Rectal smooth muscle tissue (tissue), 1 donor: ENCODE data around the gene LRFN2.

Source experiments
- H3K27ac ChIP-seq: one replicate; pipeline ENCODE4 v1.7.0; 2013; ENCODE audit warnings: low read depth, low read length, inconsistent platforms
- H3K27me3 ChIP-seq: one replicate; pipeline ENCODE4 v1.7.0; 2013; ENCODE audit warnings: low read length; ENCODE audit not compliant: control insufficient read depth, insufficient read depth
- H3K36me3 ChIP-seq: one replicate; pipeline ENCODE4 v1.7.0; 2013; ENCODE audit warnings: low read length; ENCODE audit not compliant: control insufficient read depth, insufficient read depth
- H3K4me1 ChIP-seq: one replicate; pipeline ENCODE4 v1.7.0; 2013; ENCODE audit warnings: low read length; ENCODE audit not compliant: control insufficient read depth, insufficient read depth
- H3K4me3 ChIP-seq: one replicate; pipeline ENCODE4 v1.7.0; 2013; ENCODE audit warnings: low read length
- H3K9ac ChIP-seq: one replicate; pipeline ENCODE4 v1.7.0; 2013; ENCODE audit warnings: low read length

Gene LRFN2

GRCh38 chr6:40392589-40392988 lies 194.6 kb downstream of the LRFN2 start:
- no peak overlapping the region for H3K4me3 ChIP-seq
- H3K27ac ChIP-seq: no peak overlapping the region
- H3K36me3 ChIP-seq: no peaks in the 10 kb centered on the region
- H3K27me3 ChIP-seq: no peaks in the 10 kb centered on the region
- H3K9ac ChIP-seq: no peak overlapping the region
- H3K4me1 ChIP-seq: no peaks in the 10 kb centered on the region

GRCh38 chr6:40391851-40392517 lies 195.2 kb downstream of the LRFN2 start:
- no peaks in the 10 kb centered on the region for H3K4me1 ChIP-seq
- no peak overlapping the region for H3K4me3 ChIP-seq
- H3K27ac ChIP-seq: no peak overlapping the region
- H3K36me3 ChIP-seq: no peaks in the 10 kb centered on the region
- H3K9ac ChIP-seq: no peak overlapping the region
- no peaks in the 10 kb centered on the region for H3K27me3 ChIP-seq

- Histone ChIP-seq H3K27me3 (no peaks in the 10 kb centered on the region), H3K4me3 (no peak overlapping the region)
Observed at GRCh38 chr6:40391086-40391485, 196.1 kb downstream of the LRFN2 start.

GRCh38 chr6:40390144-40390800 lies 196.9 kb downstream of the LRFN2 start:
- Histone ChIP-seq H3K27me3 (no peaks in the 10 kb centered on the region), H3K27ac (no peak overlapping the region), H3K9ac (no peak overlapping the region), H3K4me3 (no peak overlapping the region), H3K4me1 (no peaks in the 10 kb centered on the region), H3K36me3 (no peaks in the 10 kb centered on the region)

More at GRCh38 chr6:40391086-40391485, 196.1 kb downstream of the LRFN2 start:
- no peak overlapping the region for H3K9ac ChIP-seq
- no peaks in the 10 kb centered on the region for H3K4me1 ChIP-seq
- no peak overlapping the region for H3K27ac ChIP-seq
- H3K36me3 ChIP-seq: no peaks in the 10 kb centered on the region

- Histone ChIP-seq H3K36me3 (no peaks in the 10 kb centered on the region), H3K27me3 (no peaks in the 10 kb centered on the region), H3K27ac (no peak overlapping the region)
Observed at GRCh38 chr6:40389254-40389653, 197.9 kb downstream of the LRFN2 start.

GRCh38 chr6:40387871-40388264 lies 199.3 kb downstream of the LRFN2 start:
- no peaks in the 10 kb centered on the region for H3K27me3 ChIP-seq

More at GRCh38 chr6:40389254-40389653, 197.9 kb downstream of the LRFN2 start:
- no peak overlapping the region for H3K9ac ChIP-seq
- no peak overlapping the region for H3K4me3 ChIP-seq
- no peaks in the 10 kb centered on the region for H3K4me1 ChIP-seq

GRCh38 chr6:40387127-40387870 lies 199.9 kb downstream of the LRFN2 start:
- Histone ChIP-seq H3K36me3 (no peaks in the 10 kb centered on the region), H3K4me3 (no peak overlapping the region), H3K4me1 (no peaks in the 10 kb centered on the region), H3K27ac (no peak overlapping the region), H3K27me3 (no peaks in the 10 kb centered on the region), H3K9ac (no peak overlapping the region)

More at GRCh38 chr6:40387871-40388264, 199.3 kb downstream of the LRFN2 start:
- Histone ChIP-seq H3K36me3 (no peaks in the 10 kb centered on the region), H3K4me1 (no peaks in the 10 kb centered on the region), H3K27ac (no peak overlapping the region), H3K9ac (no peak overlapping the region), H3K4me3 (no peak overlapping the region)

GRCh38 chr6:40386200-40386599 lies 201.0 kb downstream of the LRFN2 start:
- H3K4me1 ChIP-seq: no peaks in the 10 kb centered on the region
- H3K9ac ChIP-seq: no peak overlapping the region
- no peak overlapping the region for H3K4me3 ChIP-seq
- no peaks in the 10 kb centered on the region for H3K27me3 ChIP-seq
- H3K36me3 ChIP-seq: no peaks in the 10 kb centered on the region
- H3K27ac ChIP-seq: no peak overlapping the region

- Histone ChIP-seq H3K27me3 (no peaks in the 10 kb centered on the region), H3K36me3 (no peaks in the 10 kb centered on the region), H3K9ac (no peak overlapping the region), H3K4me1 (no peaks in the 10 kb centered on the region), H3K27ac (no peak overlapping the region), H3K4me3 (no peak overlapping the region)
Observed at GRCh38 chr6:40383348-40384115, 203.6 kb downstream of the LRFN2 start.

GRCh38 chr6:40380271-40380670 lies 206.9 kb downstream of the LRFN2 start:
- H3K9ac ChIP-seq: no peak overlapping the region
- no peak overlapping the region for H3K4me3 ChIP-seq
- no peak overlapping the region for H3K27ac ChIP-seq
- H3K36me3 ChIP-seq: no peaks in the 10 kb centered on the region
- H3K27me3 ChIP-seq: no peaks in the 10 kb centered on the region
- no peaks in the 10 kb centered on the region for H3K4me1 ChIP-seq

GRCh38 chr6:40379811-40380210 lies 207.4 kb downstream of the LRFN2 start:
- no peaks in the 10 kb centered on the region for H3K27me3 ChIP-seq
- H3K9ac ChIP-seq: no peak overlapping the region
- no peaks in the 10 kb centered on the region for H3K36me3 ChIP-seq
- H3K27ac ChIP-seq: no peak overlapping the region
- H3K4me3 ChIP-seq: no peak overlapping the region
- H3K4me1 ChIP-seq: no peaks in the 10 kb centered on the region

- Histone ChIP-seq H3K9ac (no peak overlapping the region), H3K36me3 (no peaks in the 10 kb centered on the region), H3K4me1 (no peaks in the 10 kb centered on the region), H3K27ac (no peak overlapping the region), H3K4me3 (no peak overlapping the region), H3K27me3 (no peaks in the 10 kb centered on the region)
Observed at GRCh38 chr6:40378725-40379074, 208.5 kb downstream of the LRFN2 start.
